IPS-18a (cell line): Measurements from ENCODE around the gene TMEM145.
A peak's percentile ranks its signal among the peaks of the same experiment; 100 is the strongest.
"Not testable (repeated sequence)": the region's sequence is repeated elsewhere in the genome, so short reads cannot be mapped to it uniquely, and the experiment has no call there.

Experiments used
- H3K27ac ChIP-seq: one replicate; pipeline ENCODE4 v1.5.1; 2013; ENCODE audit warnings: low read length
- H3K27me3 ChIP-seq: one replicate; pipeline ENCODE4 v1.6.1; 2013; ENCODE audit warnings: mild to moderate bottlenecking, low read length; ENCODE audit not compliant: control insufficient read depth, insufficient read depth
- H3K36me3 ChIP-seq: one replicate; pipeline ENCODE4 v1.6.1; 2013; ENCODE audit warnings: low read depth, low read length; ENCODE audit not compliant: control insufficient read depth
- H3K4me1 ChIP-seq: one replicate; pipeline ENCODE4 v1.6.1; 2013; ENCODE audit warnings: low read depth, low read length; ENCODE audit not compliant: control insufficient read depth
- H3K4me3 ChIP-seq: one replicate; pipeline ENCODE4 v1.5.1; 2013; ENCODE audit warnings: low read length
- H3K9ac ChIP-seq: one replicate; pipeline ENCODE4 v1.6.1; 2013; ENCODE audit warnings: mild to moderate bottlenecking, low read length, moderate library complexity
- H3K9me3 ChIP-seq: one replicate; pipeline ENCODE4 v1.6.1; 2013; ENCODE audit warnings: low read depth, low read length; ENCODE audit not compliant: control insufficient read depth

TMEM145 gene

DNA sequence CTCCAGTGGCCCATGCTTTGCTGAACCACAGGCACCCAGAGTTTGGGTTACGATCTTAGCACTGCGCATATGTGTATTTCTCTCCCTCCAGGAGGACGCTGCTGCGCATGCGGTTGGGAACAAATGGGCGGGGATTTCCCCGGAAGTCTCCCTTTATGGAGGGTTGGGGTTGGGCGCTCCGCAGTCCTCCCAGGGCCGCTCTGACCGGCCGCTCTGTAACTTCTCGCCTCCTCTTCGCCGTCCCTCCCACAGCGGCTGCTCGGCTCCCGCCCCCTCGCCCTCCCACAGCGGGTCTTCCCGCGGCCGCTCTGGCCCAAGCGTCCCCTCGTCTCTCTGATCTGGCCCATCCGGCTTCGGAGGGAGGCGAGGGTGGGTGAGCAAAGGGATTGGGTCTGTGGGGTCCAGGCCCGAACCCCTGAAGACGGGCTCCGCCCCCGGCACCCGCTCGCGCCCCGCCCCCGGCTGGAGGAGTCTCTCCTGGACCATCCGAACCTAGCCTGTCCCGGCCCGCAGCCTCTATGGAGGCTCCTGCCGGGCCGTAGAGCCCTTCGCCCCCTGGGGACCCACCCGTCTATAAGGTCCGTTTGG lies 12.3 kb downstream of the TMEM145 start, which contains the start of gene MEGF8:
Gene MEGF8 (plus strand): TSS at position 328 of the 588 bp plus-strand sequence. CDS start 609 bp downstream, outside the sequence.
- peak within 1 kb of the TSS; percentile 93 for H3K4me3 ChIP-seq
- H3K4me1 ChIP-seq: peaks cover 7% of the 10 kb centered on the region
- H3K27ac ChIP-seq: peak within 1 kb of the TSS; percentile 18
- peaks cover 32% of the 10 kb centered on the region for H3K27me3 ChIP-seq
- H3K36me3 ChIP-seq: no peaks in the 10 kb centered on the region
- H3K9me3 ChIP-seq: no peaks in the 10 kb centered on the region
- H3K9ac ChIP-seq: peak within 1 kb of the TSS; percentile 83

DNA sequence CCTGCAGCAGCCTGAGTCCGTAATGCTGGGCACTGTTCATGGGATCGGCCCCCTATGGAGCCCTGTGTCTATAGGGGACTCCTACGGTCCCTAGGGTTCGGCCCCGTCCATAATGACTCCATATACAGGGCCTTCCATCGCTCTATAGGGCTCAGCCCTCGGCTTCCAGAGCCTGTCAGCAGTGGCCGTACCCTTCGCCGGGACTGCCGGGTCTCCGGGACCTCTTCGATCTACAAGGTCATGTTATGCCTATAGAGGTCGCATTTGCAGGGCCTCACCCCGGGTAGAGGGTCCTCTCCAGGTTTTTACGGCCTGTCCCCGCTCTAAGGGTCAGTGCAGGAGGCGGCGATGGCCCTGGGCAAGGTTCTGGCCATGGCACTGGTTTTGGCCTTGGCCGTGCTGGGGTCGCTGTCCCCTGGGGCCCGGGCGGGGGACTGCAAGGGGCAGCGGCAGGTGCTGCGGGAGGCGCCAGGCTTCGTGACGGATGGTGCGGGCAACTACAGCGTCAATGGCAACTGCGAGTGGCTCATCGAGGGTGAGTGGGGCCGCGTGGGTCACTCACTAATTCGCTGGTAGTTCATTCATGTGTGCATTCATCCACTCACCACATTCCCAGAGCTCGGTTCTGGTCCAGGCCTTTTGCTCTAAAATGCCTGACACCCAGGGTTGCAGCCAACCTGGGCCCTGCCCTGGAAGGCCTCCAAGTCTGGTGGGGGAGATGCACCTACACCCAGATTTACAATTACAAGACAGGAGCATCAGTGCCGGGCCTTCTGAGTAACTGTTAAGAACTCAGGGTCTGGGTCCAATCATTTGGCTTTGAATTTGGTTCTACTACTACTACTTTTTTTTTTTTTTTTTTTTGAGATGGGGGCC lies 13.0 kb downstream of the TMEM145 start:
- H3K36me3 ChIP-seq: no peaks in the 10 kb centered on the region
- H3K27ac ChIP-seq: peak overlapping the region; percentile 18
- H3K9ac ChIP-seq: peak overlapping the region; percentile 83
- no peaks in the 10 kb centered on the region for H3K9me3 ChIP-seq
- H3K4me1 ChIP-seq: peaks cover 7% of the 10 kb centered on the region
- peak overlapping the region; percentile 93 for H3K4me3 ChIP-seq
- peaks cover 32% of the 10 kb centered on the region for H3K27me3 ChIP-seq

GRCh38 chr19:42326969-42327368 lies 13.9 kb downstream of the TMEM145 start:
- Histone ChIP-seq H3K9me3 (no peaks in the 10 kb centered on the region), H3K4me3 (peak overlapping the region; percentile 93), H3K36me3 (no peaks in the 10 kb centered on the region), H3K4me1 (peaks cover 7% of the 10 kb centered on the region), H3K27me3 (peaks cover 27% of the 10 kb centered on the region), H3K27ac (no peak overlapping the region), H3K9ac (no peak overlapping the region)

DNA sequence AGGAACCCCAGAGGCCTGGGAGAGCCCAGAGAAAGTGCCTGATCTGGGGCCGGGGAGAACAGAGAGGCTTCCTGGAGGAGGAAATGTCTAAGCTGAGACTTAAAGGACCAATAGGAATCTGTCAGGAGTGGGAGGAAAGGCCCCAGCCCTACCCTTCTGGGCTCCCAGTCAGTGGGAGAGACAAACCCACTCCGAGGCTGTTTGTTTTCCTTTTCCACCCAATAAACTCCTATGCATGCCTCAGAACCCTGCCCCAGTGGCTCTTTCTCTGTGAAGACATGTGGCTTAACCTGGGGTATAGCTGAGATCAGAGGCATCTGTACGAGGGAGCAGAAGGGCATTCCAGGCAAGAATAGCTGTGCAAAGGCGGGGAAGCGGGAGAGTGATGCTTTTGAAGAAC lies 14.3 kb downstream of the TMEM145 start:
- Histone ChIP-seq H3K27me3 (peaks cover 23% of the 10 kb centered on the region), H3K36me3 (no peaks in the 10 kb centered on the region), H3K27ac (no peak overlapping the region), H3K4me1 (peaks cover 7% of the 10 kb centered on the region), H3K4me3 (no peak overlapping the region), H3K9me3 (no peaks in the 10 kb centered on the region), H3K9ac (no peak overlapping the region)

GRCh38 chr19:42328106-42328505 lies 15.0 kb downstream of the TMEM145 start:
- Histone ChIP-seq H3K27ac (no peak overlapping the region), H3K36me3 (no peaks in the 10 kb centered on the region), H3K9me3 (no peaks in the 10 kb centered on the region), H3K4me3 (no peak overlapping the region), H3K9ac (no peak overlapping the region), H3K4me1 (peaks cover 7% of the 10 kb centered on the region), H3K27me3 (peaks cover 17% of the 10 kb centered on the region)

DNA sequence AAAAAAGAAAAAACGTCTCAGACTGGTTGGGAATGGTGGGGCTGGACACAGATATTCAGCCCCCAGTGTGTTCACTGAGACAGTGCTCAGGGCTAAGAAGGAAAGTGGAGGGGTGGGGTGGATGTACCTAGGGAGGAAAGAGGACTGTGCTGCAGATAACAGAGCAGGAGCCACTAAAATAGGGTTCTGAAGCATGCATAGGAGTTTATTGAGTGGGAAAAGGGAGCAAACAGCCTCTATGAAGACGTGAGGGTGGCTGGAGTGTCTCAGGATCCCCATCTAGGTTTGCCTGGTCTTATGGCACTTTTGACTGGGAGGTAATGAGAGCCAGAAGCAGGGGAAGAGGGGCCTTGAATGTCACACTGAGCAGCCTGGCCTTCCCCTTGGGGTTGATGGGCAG lies 15.7 kb downstream of the TMEM145 start:
- H3K27ac ChIP-seq: no peak overlapping the region
- no peak overlapping the region for H3K9ac ChIP-seq
- no peak overlapping the region for H3K4me3 ChIP-seq
- no peaks in the 10 kb centered on the region for H3K9me3 ChIP-seq
- peaks cover 7% of the 10 kb centered on the region for H3K4me1 ChIP-seq
- peaks cover 10% of the 10 kb centered on the region for H3K27me3 ChIP-seq
- no peaks in the 10 kb centered on the region for H3K36me3 ChIP-seq

GRCh38 chr19:42330241-42330711 lies 17.2 kb downstream of the TMEM145 start:
- no peak overlapping the region for H3K9ac ChIP-seq
- H3K36me3 ChIP-seq: no peaks in the 10 kb centered on the region
- H3K27ac ChIP-seq: no peak overlapping the region
- H3K9me3 ChIP-seq: no peaks in the 10 kb centered on the region
- peaks cover 7% of the 10 kb centered on the region for H3K4me1 ChIP-seq
- no peaks in the 10 kb centered on the region for H3K27me3 ChIP-seq
- H3K4me3 ChIP-seq: no peak overlapping the region

GRCh38 chr19:42331333-42331732 lies 18.2 kb downstream of the TMEM145 start:
- H3K4me1 ChIP-seq, H3K27ac ChIP-seq, H3K36me3 ChIP-seq, H3K4me3 ChIP-seq, H3K27me3 ChIP-seq, H3K9me3 ChIP-seq, H3K9ac ChIP-seq: not testable (repeated sequence)

DNA sequence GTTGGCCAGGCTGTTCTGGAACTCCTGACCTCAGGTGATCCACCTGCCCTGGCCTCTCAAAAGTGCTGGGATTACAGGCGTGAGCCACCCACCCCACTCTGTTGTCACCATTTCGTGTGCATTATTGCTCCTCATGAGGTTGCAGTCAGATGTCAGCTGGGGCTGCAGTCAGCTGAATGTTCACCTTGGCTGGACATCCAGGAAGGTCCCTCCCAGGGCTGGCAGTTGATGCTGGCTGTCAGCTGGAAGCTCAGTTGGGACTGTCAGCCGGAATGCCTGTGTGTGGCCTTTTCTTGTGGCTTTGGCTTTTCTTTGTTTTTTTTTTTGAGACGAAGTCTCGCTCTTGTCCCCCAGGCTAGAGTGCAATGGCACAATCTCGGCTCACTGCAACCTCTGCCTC lies 18.9 kb downstream of the TMEM145 start:
- H3K27me3 ChIP-seq: no peaks in the 10 kb centered on the region
- no peaks in the 10 kb centered on the region for H3K9me3 ChIP-seq
- no peak overlapping the region for H3K9ac ChIP-seq
- H3K4me1 ChIP-seq: no peaks in the 10 kb centered on the region
- no peak overlapping the region for H3K27ac ChIP-seq
- peaks cover 4% of the 10 kb centered on the region for H3K36me3 ChIP-seq
- H3K4me3 ChIP-seq: no peak overlapping the region

DNA sequence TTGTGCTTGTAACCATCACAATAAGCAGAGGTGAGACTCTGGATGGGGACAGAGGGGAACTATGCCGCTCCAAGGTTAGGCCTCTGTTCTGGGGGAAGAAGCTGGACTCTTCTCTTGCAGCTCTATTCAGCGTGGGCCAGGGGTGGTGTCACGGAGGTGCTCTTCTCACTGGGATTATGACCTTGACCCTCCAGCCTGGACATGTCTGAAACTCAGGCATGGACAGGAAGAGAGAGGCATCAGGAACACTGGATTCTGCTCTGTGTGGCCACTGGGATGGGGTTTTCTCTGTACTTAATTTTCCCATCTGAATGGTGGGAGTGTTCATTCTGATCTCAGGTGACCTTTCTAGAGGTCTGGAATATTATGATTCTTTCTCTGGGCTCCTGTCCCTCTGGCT lies 19.9 kb downstream of the TMEM145 start:
- Histone ChIP-seq H3K9me3 (no peaks in the 10 kb centered on the region), H3K27me3 (no peaks in the 10 kb centered on the region), H3K4me3 (no peak overlapping the region), H3K27ac (no peak overlapping the region), H3K4me1 (no peaks in the 10 kb centered on the region), H3K9ac (no peak overlapping the region), H3K36me3 (peaks cover 7% of the 10 kb centered on the region)

GRCh38 chr19:42333975-42334696 lies 21.0 kb downstream of the TMEM145 start:
- no peak overlapping the region for H3K27ac ChIP-seq
- H3K9ac ChIP-seq: no peak overlapping the region
- peaks cover 7% of the 10 kb centered on the region for H3K36me3 ChIP-seq
- H3K4me3 ChIP-seq: no peak overlapping the region
- no peaks in the 10 kb centered on the region for H3K9me3 ChIP-seq
- no peaks in the 10 kb centered on the region for H3K4me1 ChIP-seq
- no peaks in the 10 kb centered on the region for H3K27me3 ChIP-seq
